SU-DHL-6 (cell line): ENCODE results near the gene DSG3.

Source experiments
- H2AFZ ChIP-seq: fragments of 200-600 bp; sonication (generic); 2 replicates; pipeline ENCODE4 v1.6.1; 2014; ENCODE audit warnings: low read depth, mild to moderate bottlenecking, moderate library complexity, mixed read lengths, antibody characterized with exemption, low read length; ENCODE audit not compliant: severe bottlenecking
- H3F3A ChIP-seq: fragments of 200-600 bp; shearing (Covaris generic); 2 replicates; pipeline ENCODE4 v1.6.0; 2016; ENCODE audit warnings: antibody characterized with exemption, mild to moderate bottlenecking; ENCODE audit not compliant: insufficient read depth
- H3K27ac ChIP-seq: fragments of 200-600 bp; sonication (generic); 2 replicates; pipeline ENCODE4 v1.5.1; 2016; ENCODE audit warnings: low read depth, mild to moderate bottlenecking, low read length, moderate library complexity, mixed read lengths
- H3K27me3 ChIP-seq: fragments of 200-600 bp; sonication (generic), shearing (Covaris generic); 2 replicates; pipeline ENCODE4 v1.6.0; 2014; ENCODE audit warnings: mild to moderate bottlenecking, low read length
- H3K36me3 ChIP-seq: fragments of 200-600 bp; sonication (generic); 2 replicates; pipeline ENCODE4 v1.6.1; 2014; ENCODE audit warnings: mild to moderate bottlenecking, low read length, mixed read lengths
- H3K4me2 ChIP-seq: fragments of 300-600, 200-600 bp; shearing (Covaris generic), sonication (generic); 2 replicates; pipeline ENCODE4 v1.6.0; 2014; ENCODE audit warnings: low read length, low read depth, mild to moderate bottlenecking; ENCODE audit not compliant: poor library complexity, severe bottlenecking
- H3K4me3 ChIP-seq: fragments of 200-600 bp; sonication (generic); 2 replicates; pipeline ENCODE4 v1.5.1; 2014; ENCODE audit warnings: antibody characterized with exemption, low read length, mild to moderate bottlenecking, mixed read lengths; ENCODE audit not compliant: insufficient read depth, poor library complexity, severe bottlenecking
- H3K79me2 ChIP-seq: fragments of 200-600 bp; sonication (generic); 2 replicates; pipeline ENCODE4 v1.6.1; 2014; ENCODE audit warnings: mild to moderate bottlenecking, low read length, moderate library complexity; ENCODE audit not compliant: insufficient read depth
- H3K9ac ChIP-seq: fragments of 200-600 bp; sonication (generic); 2 replicates; pipeline ENCODE4 v1.7.0; 2014; ENCODE audit warnings: mild to moderate bottlenecking, low read length
- H3K9me2 ChIP-seq: fragments of 200-600 bp; sonication (generic); replicated peaks from 2 replicates; pipeline ENCODE4 v1.6.1; 2014; ENCODE audit warnings: low read length; ENCODE audit not compliant: insufficient read depth
- H3K9me3 ChIP-seq: fragments of 200-600 bp; sonication (generic); 2 replicates; pipeline ENCODE4 v1.6.1; 2014; ENCODE audit warnings: low read length, mixed read lengths; ENCODE audit not compliant: insufficient read depth
- H4K20me1 ChIP-seq: fragments of 200-600 bp; sonication (generic); 2 replicates; pipeline ENCODE4 v1.6.1; 2014; ENCODE audit warnings: low read depth, mild to moderate bottlenecking, antibody characterized with exemption, low read length, moderate library complexity, mixed read lengths
- EZH2phosphoT487 ChIP-seq: fragments of 200-600 bp; sonication (generic), shearing (Covaris generic); conservative IDR thresholded peaks from 2 replicates; pipeline ENCODE4 v1.6.1; 2018; ENCODE audit warnings: mild to moderate bottlenecking, antibody characterized with exemption, low read length, moderate library complexity, mixed read lengths
- TF ChIP-seq, protein P1 (sequence below): fragments of 200-600 bp; sonication (generic); IDR thresholded peaks from one replicate; pipeline ENCODE4 v1.5.1; 2017; ENCODE audit warnings: antibody characterized with exemption, mild to moderate bottlenecking, low read length, moderate library complexity; ENCODE audit not compliant: insufficient read depth, poor library complexity, severe bottlenecking

Gene DSG3

DNA sequence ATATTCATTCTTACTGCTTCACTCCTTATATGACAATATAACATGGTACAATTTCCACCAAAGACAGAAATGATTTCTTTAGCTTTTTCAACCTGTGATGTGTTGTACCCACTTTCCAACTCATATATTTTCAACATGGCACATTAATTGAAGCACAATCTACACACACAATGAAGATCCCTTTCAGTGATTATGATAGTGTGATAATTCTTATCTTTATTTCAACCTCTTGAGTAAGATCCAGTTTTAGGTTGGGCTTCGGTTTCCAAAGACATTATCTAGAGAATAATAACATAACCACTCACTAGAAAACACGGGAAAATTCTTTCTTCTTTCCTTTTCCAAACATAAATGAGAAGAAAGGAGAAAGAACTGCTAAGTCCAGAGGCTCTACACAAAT is 3.4 kb upstream of the DSG3 start:
- Histone ChIP-seq H4K20me1 (no peaks in the 10 kb centered on the region), H3K4me2 (no peak overlapping the region), H3K79me2 (no peaks in the 10 kb centered on the region), H3K27me3 (no peaks in the 10 kb centered on the region), H3F3A (no peaks in the 10 kb centered on the region), H3K9me3 (no peaks in the 10 kb centered on the region), H3K4me3 (no peak overlapping the region), H3K36me3 (no peaks in the 10 kb centered on the region), H3K27ac (no peak overlapping the region), H2AFZ (no peak overlapping the region), H3K9ac (no peak overlapping the region), H3K9me2 (0 out of 2 replicates have a peak, but pooled peaks cover 4% of the 10 kb centered on the region)
- TF ChIP-seq, protein P1, sequence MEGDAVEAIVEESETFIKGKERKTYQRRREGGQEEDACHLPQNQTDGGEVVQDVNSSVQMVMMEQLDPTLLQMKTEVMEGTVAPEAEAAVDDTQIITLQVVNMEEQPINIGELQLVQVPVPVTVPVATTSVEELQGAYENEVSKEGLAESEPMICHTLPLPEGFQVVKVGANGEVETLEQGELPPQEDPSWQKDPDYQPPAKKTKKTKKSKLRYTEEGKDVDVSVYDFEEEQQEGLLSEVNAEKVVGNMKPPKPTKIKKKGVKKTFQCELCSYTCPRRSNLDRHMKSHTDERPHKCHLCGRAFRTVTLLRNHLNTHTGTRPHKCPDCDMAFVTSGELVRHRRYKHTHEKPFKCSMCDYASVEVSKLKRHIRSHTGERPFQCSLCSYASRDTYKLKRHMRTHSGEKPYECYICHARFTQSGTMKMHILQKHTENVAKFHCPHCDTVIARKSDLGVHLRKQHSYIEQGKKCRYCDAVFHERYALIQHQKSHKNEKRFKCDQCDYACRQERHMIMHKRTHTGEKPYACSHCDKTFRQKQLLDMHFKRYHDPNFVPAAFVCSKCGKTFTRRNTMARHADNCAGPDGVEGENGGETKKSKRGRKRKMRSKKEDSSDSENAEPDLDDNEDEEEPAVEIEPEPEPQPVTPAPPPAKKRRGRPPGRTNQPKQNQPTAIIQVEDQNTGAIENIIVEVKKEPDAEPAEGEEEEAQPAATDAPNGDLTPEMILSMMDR = no peak
- TF ChIP-seq EZH2phosphoT487 = no peak

DNA sequence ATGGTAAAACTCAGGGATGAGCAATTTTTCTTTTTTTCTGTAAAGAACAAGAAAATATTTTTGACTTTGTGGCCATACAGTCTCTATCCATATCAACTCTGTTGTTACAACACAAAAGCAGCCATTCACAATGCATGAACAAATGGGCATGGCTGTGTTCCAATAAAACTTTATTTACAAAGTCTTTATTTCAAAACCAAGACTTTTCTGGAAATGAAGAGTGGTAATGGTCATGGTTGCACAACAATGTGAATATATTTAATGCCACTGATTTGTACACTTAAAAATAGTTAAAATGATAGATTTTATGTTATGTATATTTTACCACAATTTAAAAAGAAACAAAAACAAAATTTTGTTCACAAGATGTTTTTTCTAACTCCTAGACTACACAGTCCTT is 1.6 kb upstream of the DSG3 start:
- no peak overlapping the region for H3K4me3 ChIP-seq
- TF ChIP-seq, protein P1 = no peak
- TF ChIP-seq EZH2phosphoT487 = no peak
- no peaks in the 10 kb centered on the region for H3F3A ChIP-seq
- H3K4me2 ChIP-seq = no peak overlapping the region
- H3K9ac ChIP-seq = no peak overlapping the region
- no peaks in the 10 kb centered on the region for H3K36me3 ChIP-seq
- 0 out of 2 replicates have a peak, but pooled peaks cover 4% of the 10 kb centered on the region for H3K9me2 ChIP-seq
- H3K27ac ChIP-seq = no peak overlapping the region
- no peaks in the 10 kb centered on the region for H3K27me3 ChIP-seq
- H3K9me3 ChIP-seq = no peaks in the 10 kb centered on the region
- no peaks in the 10 kb centered on the region for H4K20me1 ChIP-seq
- H3K79me2 ChIP-seq = no peaks in the 10 kb centered on the region
- no peak overlapping the region for H2AFZ ChIP-seq

DNA sequence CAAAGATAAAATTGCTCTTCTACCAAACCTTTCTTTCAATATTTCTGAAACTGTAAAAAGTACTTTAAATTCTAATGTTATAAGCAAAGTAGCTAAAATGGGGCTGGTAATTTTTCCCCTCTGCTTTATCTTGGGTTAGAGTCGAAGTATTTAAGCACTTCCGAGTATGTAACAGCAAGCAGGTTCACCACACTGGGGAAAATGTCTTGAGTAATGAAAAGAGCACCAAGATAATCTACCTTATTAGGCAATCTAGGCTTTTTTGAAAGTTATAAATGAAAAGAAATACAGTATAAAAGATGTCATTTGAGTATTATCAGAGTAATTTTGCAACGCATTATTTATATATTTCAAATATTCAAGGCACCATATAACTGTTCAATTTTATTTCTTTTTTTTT is 687 bp upstream of the DSG3 start:
- H3K79me2 ChIP-seq = no peaks in the 10 kb centered on the region
- H3K9me3 ChIP-seq = no peaks in the 10 kb centered on the region
- no peak overlapping the region for H3K9ac ChIP-seq
- no peak overlapping the region for H3K27ac ChIP-seq
- H2AFZ ChIP-seq = no peak overlapping the region
- no peaks in the 10 kb centered on the region for H3K36me3 ChIP-seq
- TF ChIP-seq, protein P1 = no peak
- no peak for TF ChIP-seq EZH2phosphoT487
- H3K27me3 ChIP-seq = no peaks in the 10 kb centered on the region
- 0 out of 2 replicates have a peak, but pooled peaks cover 4% of the 10 kb centered on the region for H3K9me2 ChIP-seq
- H4K20me1 ChIP-seq = no peaks in the 10 kb centered on the region
- H3F3A ChIP-seq = no peaks in the 10 kb centered on the region
- H3K4me2 ChIP-seq = no peak overlapping the region
- H3K4me3 ChIP-seq = no peak overlapping the region

DNA sequence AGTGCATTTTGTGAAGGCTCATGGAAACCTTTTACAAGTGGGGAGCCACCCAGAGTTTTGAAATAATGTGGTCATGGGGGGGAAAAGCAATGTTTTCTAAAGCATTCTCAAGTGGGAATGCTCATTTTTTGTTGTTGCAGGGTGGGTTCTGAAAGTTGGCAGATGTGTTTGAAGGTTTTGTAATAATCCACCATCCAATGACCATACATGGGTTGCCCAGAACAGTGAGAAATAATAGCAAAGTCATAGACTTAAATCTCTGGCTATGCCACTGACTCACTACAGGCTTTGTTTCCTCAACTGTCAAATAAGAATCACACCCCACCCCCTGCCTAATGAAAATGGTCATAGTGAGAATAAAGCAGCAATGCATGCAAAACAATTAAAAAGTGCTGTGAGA is 2.9 kb downstream of the DSG3 start:
- Histone ChIP-seq H3K36me3 (no peaks in the 10 kb centered on the region), H3K4me2 (no peak overlapping the region), H3F3A (no peaks in the 10 kb centered on the region), H4K20me1 (no peaks in the 10 kb centered on the region), H3K9me3 (no peaks in the 10 kb centered on the region), H3K79me2 (no peaks in the 10 kb centered on the region), H3K9me2 (no peaks in the 10 kb centered on the region), H3K27ac (no peak overlapping the region), H3K4me3 (no peak overlapping the region), H3K9ac (no peak overlapping the region), H2AFZ (no peak overlapping the region), H3K27me3 (0 out of 2 replicates have a peak, but pooled peaks cover 2% of the 10 kb centered on the region)
- TF ChIP-seq EZH2phosphoT487 = no peak
- TF ChIP-seq, protein P1 = no peak
